Activated T-helper 1 cell treated with anti-CD3 and anti-CD28 coated beads, Interleukin-2, amount 50 U/mL, for 16 hours (primary cell): Measurements from ENCODE around the gene CRB2.

Experiments
- DNase-seq, 2 donors: peaks; one replicate each; pipeline ENCODE4 v3.0.0-alpha.2; 2020; ENCODE audit warnings: low read depth in 1 of 2, low spot score in 1 of 2

CRB2 gene

DNA sequence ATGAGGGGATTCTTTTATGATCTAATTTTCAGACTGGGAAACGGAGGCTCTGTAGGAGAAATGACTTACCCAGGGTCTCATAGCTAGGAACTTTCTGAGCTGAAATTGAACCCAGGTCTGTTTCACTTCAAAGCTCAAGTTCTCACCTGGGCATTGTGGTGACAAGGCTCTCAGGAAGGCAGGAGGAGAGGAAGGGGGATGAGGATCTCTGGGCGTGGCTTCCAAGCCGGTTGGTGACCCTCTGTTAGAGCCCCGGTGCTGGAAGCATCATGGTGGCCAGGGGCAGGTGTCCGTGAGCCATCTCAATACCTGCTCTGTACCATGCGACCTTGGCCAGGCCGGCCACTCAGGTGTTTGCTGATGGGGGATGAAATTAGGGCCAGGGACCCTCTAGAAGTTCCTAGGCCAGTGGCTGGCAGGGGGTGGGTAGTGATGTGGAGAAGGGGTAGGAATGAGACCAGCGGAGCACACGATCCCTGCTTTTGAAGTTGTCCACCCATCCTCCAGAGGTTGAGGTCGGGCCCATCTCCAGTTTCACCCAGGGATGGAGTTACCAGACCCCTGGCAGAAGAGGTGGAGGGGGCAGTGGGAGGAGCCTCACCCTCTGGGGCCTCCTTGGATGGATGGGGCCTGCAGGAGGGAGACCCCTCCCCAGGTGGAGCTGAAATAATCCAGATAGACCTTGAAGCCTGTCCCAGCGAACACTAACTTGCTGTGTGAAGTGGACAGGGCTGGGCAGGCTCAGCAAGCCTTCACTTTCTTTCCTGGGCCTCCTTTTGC lies 5.9 kb downstream of the CRB2 start:
- no peak for DNase-seq

DNA sequence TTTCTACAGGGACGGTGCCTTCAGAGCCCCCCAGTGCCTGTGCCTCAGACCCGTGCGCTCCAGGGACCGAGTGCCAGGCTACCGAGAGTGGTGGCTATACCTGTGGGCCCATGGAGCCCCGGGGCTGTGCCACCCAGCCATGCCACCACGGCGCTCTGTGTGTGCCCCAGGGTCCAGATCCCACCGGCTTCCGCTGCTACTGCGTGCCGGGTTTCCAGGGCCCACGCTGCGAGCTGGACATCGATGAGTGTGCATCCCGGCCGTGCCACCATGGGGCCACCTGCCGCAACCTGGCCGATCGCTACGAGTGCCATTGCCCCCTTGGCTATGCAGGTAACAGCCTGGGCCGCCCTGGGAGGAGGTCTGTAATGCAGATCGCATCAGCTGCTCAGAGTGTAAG lies 6.9 kb downstream of the CRB2 start:
- DNase-seq, result no peak

GRCh38 chr9:123364241-123364824 lies 8.3 kb downstream of the CRB2 start:
- DNase-seq, result no peak

- no peak for DNase-seq
Measured at GRCh38 chr9:123365287-123365880, 9.4 kb downstream of the CRB2 start.

- no peak for DNase-seq
Measured at GRCh38 chr9:123365881-123366528, 10.0 kb downstream of the CRB2 start.

DNA sequence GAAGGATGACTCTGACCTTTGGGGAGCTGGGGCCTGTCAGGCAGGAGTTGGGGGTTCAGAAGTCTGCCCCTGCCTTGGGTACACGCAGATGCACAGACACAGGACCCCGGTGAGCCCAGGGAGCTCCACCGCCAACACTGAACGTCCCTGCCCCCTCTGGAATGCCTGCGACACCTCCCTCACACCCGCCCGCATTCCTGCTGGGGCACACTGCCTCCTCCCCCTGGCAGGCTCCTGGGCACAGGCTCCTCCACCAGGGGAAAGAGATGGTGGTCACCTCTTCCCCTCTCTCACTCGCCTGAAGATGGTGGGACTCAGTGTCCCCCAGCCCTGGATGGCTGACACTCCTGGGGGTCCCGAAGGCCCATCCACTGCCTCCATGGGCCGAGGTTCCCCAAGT lies 12.0 kb downstream of the CRB2 start:
- DNase-seq, result no peak

DNA sequence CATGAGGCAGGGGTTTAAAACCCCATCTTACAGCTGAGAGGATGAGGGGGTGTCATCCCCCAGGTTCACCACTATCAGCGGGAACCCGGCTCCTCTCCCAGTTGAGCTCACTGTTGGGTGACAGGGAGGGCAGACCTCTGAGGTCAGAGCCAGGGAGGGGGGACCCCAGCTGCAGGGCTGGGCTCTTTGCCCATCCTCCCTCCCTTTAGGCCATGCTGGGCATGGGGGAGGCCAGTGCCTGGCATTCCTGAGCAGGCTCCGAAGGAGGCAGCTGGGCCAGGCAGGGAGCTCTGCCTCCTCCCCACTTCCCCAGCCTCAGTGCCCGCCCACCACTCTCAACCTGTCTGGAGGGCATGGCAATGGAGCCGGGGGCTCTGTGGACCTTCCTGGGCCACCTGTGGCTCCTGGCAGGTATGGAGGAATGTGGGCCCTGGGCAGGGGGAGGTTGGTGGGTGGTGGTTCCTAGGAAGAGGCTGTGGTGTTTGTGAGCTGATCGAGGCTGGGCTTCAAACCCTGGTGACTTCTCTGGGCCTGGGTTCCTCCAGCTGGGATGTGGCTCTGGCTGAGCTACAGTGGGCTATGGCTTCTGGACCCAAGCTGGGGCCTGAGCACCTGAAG lies 12.6 kb downstream of the CRB2 start:
- DNase-seq, result no peak

- DNase-seq, result no peak
Measured at GRCh38 chr9:123369296-123369695, 13.3 kb downstream of the CRB2 start.

DNA sequence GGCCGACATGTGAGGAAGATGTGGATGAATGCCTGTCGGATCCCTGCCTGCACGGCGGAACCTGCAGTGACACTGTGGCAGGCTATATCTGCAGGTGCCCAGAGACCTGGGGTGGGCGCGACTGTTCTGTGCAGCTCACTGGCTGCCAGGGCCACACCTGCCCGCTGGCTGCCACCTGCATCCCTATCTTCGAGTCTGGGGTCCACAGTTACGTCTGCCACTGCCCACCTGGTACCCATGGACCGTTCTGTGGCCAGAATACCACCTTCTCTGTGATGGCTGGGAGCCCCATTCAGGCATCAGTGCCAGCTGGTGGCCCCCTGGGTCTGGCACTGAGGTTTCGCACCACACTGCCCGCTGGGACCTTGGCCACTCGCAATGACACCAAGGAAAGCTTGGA lies 14.1 kb downstream of the CRB2 start:
- no peak for DNase-seq

DNA sequence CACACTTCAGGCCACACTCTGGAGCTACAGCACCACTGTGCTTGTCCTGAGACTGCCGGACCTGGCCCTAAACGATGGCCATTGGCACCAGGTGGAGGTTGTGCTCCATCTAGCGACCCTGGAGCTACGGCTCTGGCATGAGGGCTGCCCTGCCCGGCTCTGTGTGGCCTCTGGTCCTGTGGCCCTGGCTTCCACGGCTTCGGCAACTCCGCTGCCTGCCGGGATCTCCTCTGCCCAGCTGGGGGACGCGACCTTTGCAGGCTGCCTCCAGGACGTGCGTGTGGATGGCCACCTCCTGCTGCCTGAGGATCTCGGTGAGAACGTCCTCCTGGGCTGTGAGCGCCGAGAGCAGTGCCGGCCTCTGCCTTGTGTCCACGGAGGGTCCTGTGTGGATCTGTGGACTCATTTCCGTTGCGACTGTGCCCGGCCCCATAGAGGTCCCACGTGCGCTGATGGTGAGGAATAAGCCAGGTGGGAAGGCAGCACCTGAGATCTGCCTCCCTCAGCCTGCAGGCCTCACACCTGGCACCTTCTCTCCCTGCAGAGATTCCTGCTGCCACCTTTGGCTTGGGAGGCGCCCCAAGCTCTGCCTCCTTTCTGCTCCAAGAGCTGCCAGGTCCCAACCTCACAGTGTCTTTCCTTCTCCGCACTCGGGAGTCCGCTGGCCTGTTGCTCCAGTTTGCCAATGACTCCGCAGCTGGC lies 14.7 kb downstream of the CRB2 start:
- no peak for DNase-seq

- DNase-seq, result no peak
Measured at GRCh38 chr9:123371228-123371584, 15.2 kb downstream of the CRB2 start.

GRCh38 chr9:123371805-123372590 lies 16.0 kb downstream of the CRB2 start:
- DNase-seq, result no peak

GRCh38 chr9:123372766-123373446 lies 16.9 kb downstream of the CRB2 start:
- no peak for DNase-seq

DNA sequence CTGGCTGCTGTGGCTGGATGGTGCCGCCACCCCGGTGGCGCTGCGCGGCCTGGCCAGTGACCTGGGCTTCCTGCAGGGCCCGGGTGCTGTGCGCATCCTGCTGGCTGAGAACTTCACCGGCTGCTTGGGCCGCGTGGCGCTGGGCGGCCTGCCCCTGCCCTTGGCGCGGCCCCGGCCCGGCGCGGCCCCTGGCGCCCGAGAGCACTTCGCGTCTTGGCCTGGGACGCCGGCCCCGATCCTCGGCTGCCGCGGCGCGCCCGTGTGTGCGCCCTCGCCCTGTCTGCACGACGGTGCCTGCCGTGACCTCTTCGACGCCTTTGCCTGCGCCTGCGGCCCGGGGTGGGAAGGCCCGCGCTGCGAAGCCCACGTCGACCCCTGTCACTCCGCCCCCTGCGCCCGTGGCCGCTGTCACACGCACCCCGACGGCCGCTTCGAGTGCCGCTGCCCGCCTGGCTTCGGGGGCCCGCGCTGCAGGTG lies 17.5 kb downstream of the CRB2 start:
- DNase-seq, result no peak

- DNase-seq, result no peak
Measured at GRCh38 chr9:123373946-123374345, 17.9 kb downstream of the CRB2 start.

DNA sequence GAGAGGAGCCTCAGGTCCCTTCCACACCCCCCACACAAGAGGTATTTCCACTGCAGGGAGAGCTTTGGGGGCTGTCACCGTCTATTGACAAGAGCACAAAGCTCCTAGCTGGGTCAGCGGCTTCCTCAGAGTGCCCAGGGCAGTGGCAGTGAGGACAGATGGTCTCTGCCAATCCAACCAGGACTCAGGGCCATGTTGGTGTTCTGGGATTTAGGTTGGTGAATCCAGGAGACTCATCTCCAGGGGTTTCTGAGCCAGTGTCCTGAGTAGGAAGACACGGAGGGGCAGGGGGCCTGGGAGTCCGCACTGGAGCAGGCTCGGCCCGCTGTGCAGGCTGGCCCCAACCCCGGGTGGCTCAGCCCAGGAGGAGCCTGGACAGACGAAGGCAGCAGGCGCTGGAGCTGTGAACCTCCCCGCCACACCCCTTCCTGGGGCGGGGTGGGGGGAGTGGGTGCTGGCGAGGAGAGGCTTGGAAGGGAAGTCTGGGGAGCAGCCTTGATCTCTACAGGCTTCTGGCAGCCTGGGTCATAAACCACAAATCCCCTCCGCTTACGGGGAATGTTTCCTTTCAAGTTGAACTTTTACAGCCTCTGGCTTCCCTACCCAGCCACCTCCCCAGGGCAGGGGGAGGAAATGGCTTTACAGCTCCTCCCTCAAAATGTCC lies 19.6 kb downstream of the CRB2 start:
- no peak for DNase-seq

- DNase-seq, result no peak
Measured at GRCh38 chr9:123376218-123377071, 20.4 kb downstream of the CRB2 start.
